ENCODE measurements around the gene NRXN3. TPM values are rescaled to one million over a fixed set of nuclear protein-coding genes. Genes with fewer than 3 reads are reported as not detected.

The NRXN3 gene
- total RNA-seq, 1 experiment from 2014 or later = not detected

DNA sequence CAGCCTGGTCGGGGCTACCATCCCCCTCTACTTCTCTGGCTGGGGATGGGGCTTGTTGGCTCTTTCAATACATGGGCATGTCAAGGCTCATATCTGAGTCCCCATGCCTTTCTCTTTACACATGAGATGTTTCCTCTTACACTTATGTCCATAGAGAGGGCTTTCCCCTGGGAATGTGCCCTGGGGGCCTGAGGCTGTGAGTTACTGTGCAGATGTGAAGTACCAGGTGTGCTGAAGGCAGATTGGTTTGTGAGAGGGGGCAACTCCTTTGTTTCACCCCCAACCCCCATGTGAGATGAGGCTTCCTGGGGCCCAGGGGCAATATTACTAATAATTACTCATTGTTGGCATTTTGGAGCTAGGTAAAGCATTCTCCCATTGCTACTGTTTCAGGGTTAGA, 32.8 kb downstream of the NRXN3 start:
- POLR2A ChIA-PET = no interaction called here
- Histone ChIP-seq H4K20me1 (ENCODE audit: insufficient read depth) (no peaks in the 10 kb centered on the region), H3K27me3 (ENCODE audit: insufficient read depth, low read length) (0 out of 2 replicates have a peak, but pooled peaks cover 3% of the 10 kb centered on the region), H3K4me1 (ENCODE audit: control insufficient read depth in 1 of 2, insufficient read depth in 2 of 2, low read length in 2 of 2) (no peaks in the 10 kb centered on the region), H3K36me3 (ENCODE audit: control insufficient read depth in 1 of 2, insufficient read depth in 2 of 2, low read length in 2 of 2) (no peaks in the 10 kb centered on the region), H3K79me2 (ENCODE audit: insufficient read depth, low read length) (no peaks in the 10 kb centered on the region), H2AFZ (ENCODE audit: low read depth, low read length, poor library complexity, severe bottlenecking) (no peak overlapping the region), H3K9ac (ENCODE audit: low read length) (no peak overlapping the region), H3K4me2 (ENCODE audit: low read length) (no peak overlapping the region), H3K9me2 (ENCODE audit: insufficient read depth) (no peaks in the 10 kb centered on the region), H3K27ac (ENCODE audit: low read depth, low read length) (no peak overlapping the region), H3K9me3 (ENCODE audit: control insufficient read depth in 1 of 2, insufficient read depth in 1 of 2, low read depth in 1 of 2, low read length in 2 of 2) (no peaks in the 10 kb centered on the region), H3K4me3 (replicated peaks in 1 of 2; ENCODE audit: low read depth in 1 of 2, low read length in 2 of 2) (no peak overlapping the region)
- ATAC-seq (no peak), DNase-seq (ENCODE audit: low read depth, low spot score) (no peak)
- CTCF ChIA-PET = no interaction called here
- BruUV-seq (replicated peaks) = no TSS peak
- RAD21 ChIA-PET (ENCODE audit: low non-redundant PET in 1 of 2, low total read pairs in 2 of 2, uncharacterized antibody in 2 of 2, unreplicated experiment in 2 of 2) = no interaction called here
- no peak for TF ChIP-seq TCF7L2 (IDR thresholded peaks at IDR 0.05; ENCODE audit: borderline replicate concordance, extremely low read depth, insufficient read depth, insufficient read length)
- TF ChIP-seq ZFX (IDR thresholded peaks at IDR 0.05) = no peak
- TF ChIP-seq SP1 (IDR thresholded peaks at IDR 0.05; ENCODE audit: low read depth) = no peak
- no peak for TF ChIP-seq EZH2phosphoT487 (IDR thresholded peaks at IDR 0.05; ENCODE audit: borderline replicate concordance)
- TF ChIP-seq POLR2AphosphoS5 (IDR thresholded peaks at IDR 0.05; ENCODE audit: low read depth, low read length) = no peak
- no peak for TF ChIP-seq CTCF (IDR thresholded peaks at IDR 0.05 in 2 of 3, conservative IDR thresholded peaks at IDR 0.05 in 1 of 3; ENCODE audit: borderline replicate concordance in 1 of 3, insufficient read depth in 1 of 3, low read depth in 2 of 3, low read length in 2 of 3)
- TF ChIP-seq, protein P1, sequence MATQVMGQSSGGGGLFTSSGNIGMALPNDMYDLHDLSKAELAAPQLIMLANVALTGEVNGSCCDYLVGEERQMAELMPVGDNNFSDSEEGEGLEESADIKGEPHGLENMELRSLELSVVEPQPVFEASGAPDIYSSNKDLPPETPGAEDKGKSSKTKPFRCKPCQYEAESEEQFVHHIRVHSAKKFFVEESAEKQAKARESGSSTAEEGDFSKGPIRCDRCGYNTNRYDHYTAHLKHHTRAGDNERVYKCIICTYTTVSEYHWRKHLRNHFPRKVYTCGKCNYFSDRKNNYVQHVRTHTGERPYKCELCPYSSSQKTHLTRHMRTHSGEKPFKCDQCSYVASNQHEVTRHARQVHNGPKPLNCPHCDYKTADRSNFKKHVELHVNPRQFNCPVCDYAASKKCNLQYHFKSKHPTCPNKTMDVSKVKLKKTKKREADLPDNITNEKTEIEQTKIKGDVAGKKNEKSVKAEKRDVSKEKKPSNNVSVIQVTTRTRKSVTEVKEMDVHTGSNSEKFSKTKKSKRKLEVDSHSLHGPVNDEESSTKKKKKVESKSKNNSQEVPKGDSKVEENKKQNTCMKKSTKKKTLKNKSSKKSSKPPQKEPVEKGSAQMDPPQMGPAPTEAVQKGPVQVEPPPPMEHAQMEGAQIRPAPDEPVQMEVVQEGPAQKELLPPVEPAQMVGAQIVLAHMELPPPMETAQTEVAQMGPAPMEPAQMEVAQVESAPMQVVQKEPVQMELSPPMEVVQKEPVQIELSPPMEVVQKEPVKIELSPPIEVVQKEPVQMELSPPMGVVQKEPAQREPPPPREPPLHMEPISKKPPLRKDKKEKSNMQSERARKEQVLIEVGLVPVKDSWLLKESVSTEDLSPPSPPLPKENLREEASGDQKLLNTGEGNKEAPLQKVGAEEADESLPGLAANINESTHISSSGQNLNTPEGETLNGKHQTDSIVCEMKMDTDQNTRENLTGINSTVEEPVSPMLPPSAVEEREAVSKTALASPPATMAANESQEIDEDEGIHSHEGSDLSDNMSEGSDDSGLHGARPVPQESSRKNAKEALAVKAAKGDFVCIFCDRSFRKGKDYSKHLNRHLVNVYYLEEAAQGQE (IDR thresholded peaks at IDR 0.05; ENCODE audit: low read depth) = no peak
- TF ChIP-seq ATF3 (IDR thresholded peaks at IDR 0.05) = no peak
- no peak for TF ChIP-seq ELF1 (IDR thresholded peaks at IDR 0.05; ENCODE audit: borderline replicate concordance, low read depth)
- TF ChIP-seq SRF (IDR thresholded peaks at IDR 0.05; ENCODE audit: low read depth) = no peak
- intact Hi-C loops (cut with micrococcal nuclease) = no loop called here

Data from HCT116 (cell line).